OCI-LY3 (cell line): ENCODE measurements around the gene FNIP1.

ENCODE experiments used
- EZH2phosphoT487 ChIP-seq: fragments of 200-600 bp; shearing (Covaris generic); IDR thresholded peaks from 2 replicates; pipeline ENCODE4 v1.6.1; 2018; ENCODE audit warnings: antibody characterized with exemption, mixed run types, low read depth
- TF ChIP-seq, protein P1 (sequence below): fragments of 200-600, 300-600 bp; sonication (generic); IDR thresholded peaks from 2 replicates; pipeline ENCODE4 v1.5.1; 2014; ENCODE audit warnings: antibody characterized with exemption, low read length, low read depth

DNA sequence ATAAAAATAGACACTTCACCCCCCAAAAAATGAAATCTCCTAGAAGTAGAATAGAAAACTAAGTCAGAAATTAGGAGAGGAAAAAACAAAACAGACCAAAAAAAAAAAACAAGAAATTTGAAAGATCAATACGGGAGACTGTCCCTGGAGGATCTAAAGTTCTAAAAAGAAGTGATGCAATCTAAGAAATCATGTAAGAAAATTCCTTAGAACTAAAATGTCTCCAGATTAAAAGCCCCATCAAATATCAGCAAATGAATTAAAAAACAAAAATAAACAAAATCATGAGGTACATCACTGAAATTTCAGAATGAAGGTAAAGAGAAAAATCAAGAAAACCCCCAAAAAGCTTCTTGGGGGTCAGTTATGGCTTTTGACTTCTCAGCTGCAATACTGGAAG is 13.5 kb downstream of the FNIP1 start:
- TF ChIP-seq, protein P1, sequence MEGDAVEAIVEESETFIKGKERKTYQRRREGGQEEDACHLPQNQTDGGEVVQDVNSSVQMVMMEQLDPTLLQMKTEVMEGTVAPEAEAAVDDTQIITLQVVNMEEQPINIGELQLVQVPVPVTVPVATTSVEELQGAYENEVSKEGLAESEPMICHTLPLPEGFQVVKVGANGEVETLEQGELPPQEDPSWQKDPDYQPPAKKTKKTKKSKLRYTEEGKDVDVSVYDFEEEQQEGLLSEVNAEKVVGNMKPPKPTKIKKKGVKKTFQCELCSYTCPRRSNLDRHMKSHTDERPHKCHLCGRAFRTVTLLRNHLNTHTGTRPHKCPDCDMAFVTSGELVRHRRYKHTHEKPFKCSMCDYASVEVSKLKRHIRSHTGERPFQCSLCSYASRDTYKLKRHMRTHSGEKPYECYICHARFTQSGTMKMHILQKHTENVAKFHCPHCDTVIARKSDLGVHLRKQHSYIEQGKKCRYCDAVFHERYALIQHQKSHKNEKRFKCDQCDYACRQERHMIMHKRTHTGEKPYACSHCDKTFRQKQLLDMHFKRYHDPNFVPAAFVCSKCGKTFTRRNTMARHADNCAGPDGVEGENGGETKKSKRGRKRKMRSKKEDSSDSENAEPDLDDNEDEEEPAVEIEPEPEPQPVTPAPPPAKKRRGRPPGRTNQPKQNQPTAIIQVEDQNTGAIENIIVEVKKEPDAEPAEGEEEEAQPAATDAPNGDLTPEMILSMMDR: no peak
- TF ChIP-seq EZH2phosphoT487: no peak
